Measurements from ENCODE around the gene FHL3. TPM values are rescaled to one million over a fixed set of nuclear protein-coding genes. Genes with fewer than 3 reads are reported as not detected.

The FHL3 gene
- total RNA-seq, 1 donor from 2014 or later, result 21.2 TPM

DNA sequence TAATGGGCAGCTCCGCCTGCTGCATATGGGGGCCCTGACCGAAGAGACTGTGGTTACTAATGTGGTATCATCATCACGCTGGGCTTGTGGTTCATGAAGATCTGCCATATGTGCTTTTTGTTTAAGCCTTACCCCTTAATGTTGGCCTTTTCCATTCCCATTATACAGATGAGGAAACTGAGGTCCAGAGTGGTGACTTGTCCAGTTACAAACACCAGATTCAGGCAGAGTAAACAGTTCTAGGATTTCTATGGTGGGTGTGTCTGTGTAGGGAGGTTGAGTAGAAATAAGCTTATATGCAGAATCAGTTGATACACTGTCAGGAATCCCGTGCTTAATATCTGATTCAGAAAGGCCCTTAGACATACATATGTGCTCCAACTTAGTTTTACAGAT is 7.9 kb upstream of the FHL3 start:
- no peak for DNase-seq (ENCODE audit: low read depth, low spot score)
- H3K27ac Mint-ChIP-seq (ENCODE audit: unreplicated experiment), result peak overlapping the region; percentile 99
- peak overlapping the region; percentile 99 for H3K4me3 Mint-ChIP-seq
- peaks cover 3% of the 10 kb centered on the region for H3K36me3 Mint-ChIP-seq (ENCODE audit: low read depth)
- peaks cover 29% of the 10 kb centered on the region for H3K4me1 Mint-ChIP-seq
- no peaks in the 10 kb centered on the region for H3K27me3 Mint-ChIP-seq (ENCODE audit: low read depth)
- peaks cover 2% of the 10 kb centered on the region for H3K9me3 Mint-ChIP-seq
- TF ChIP-seq, protein P1, sequence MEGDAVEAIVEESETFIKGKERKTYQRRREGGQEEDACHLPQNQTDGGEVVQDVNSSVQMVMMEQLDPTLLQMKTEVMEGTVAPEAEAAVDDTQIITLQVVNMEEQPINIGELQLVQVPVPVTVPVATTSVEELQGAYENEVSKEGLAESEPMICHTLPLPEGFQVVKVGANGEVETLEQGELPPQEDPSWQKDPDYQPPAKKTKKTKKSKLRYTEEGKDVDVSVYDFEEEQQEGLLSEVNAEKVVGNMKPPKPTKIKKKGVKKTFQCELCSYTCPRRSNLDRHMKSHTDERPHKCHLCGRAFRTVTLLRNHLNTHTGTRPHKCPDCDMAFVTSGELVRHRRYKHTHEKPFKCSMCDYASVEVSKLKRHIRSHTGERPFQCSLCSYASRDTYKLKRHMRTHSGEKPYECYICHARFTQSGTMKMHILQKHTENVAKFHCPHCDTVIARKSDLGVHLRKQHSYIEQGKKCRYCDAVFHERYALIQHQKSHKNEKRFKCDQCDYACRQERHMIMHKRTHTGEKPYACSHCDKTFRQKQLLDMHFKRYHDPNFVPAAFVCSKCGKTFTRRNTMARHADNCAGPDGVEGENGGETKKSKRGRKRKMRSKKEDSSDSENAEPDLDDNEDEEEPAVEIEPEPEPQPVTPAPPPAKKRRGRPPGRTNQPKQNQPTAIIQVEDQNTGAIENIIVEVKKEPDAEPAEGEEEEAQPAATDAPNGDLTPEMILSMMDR (conservative IDR thresholded peaks at IDR 0.05), result no peak

DNA sequence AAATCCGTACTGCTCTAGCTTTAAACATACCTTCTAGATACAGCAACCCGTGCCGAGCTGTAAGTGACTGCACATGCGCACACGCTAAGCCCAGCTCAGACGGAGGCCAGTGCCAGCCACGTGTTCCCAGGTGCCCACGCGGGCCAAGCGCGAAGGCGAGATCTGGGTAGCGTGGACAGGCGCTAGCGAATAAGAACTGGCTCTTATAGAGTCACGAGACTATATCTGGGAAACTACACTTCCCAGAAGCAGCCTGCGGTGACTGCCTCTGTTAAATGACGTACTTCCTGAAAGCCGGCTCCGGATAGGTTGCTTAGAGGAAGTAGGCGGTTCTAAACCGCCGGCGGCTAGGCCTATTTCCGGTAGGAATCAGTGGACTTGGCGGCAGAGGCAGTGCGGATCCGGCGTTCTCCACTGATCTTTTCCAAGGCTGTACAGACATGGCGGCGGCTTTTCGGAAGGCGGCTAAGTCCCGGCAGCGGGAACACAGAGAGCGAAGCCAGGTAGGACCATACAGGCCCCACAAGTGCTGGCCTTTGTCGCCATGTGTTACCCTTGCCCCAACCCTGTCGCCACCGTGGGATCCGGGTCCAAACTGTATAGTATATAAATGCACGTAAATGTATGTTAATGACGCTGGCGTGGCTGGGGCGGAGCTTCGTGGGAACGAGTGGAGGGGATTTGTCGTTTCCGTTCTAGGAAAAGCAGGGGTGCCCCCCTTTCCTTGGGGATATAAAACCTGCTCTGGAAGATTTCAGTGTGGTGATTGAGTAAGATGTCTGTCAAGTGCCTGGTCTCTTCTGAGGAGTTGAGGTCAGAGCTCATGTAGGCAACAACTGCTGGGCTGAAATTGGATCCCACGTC is 7.3 kb upstream of the FHL3 start, which contains the start of gene UTP11:
Gene UTP11, plus strand, starts transcription at position 372 of the 864 bp plus-strand sequence. Its CDS starts 69 bp downstream, at position 441.
- peak; percentile 80 for DNase-seq (ENCODE audit: low read depth, low spot score)
- peaks cover 2% of the 10 kb centered on the region for H3K9me3 Mint-ChIP-seq
- TF ChIP-seq, protein P1 (conservative IDR thresholded peaks at IDR 0.05), result no peak
- peak within 1 kb of the TSS; percentile 99 for H3K27ac Mint-ChIP-seq (ENCODE audit: unreplicated experiment)
- H3K36me3 Mint-ChIP-seq (ENCODE audit: low read depth), result peaks cover 3% of the 10 kb centered on the region
- H3K4me1 Mint-ChIP-seq, result peaks cover 29% of the 10 kb centered on the region
- peak within 1 kb of the TSS; percentile 99 for H3K4me3 Mint-ChIP-seq
- no peaks in the 10 kb centered on the region for H3K27me3 Mint-ChIP-seq (ENCODE audit: low read depth)

DNA sequence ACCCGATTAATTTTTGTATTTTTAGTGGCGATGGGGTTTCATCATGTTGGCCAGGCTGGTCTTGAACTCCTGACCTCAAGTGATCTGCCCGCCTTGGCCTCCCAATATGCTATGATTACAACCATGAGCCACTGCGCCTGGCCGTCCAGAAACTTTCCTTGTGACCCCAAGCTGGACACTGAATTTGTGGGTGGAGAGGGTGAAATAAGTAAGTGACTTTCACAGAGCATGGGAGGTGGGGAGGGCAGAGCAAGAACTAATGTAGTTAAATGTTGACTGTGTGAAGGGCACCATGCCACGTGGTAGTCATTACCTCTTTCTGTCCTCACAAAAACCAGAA is 4.5 kb upstream of the FHL3 start:
- no peaks in the 10 kb centered on the region for H3K27me3 Mint-ChIP-seq (ENCODE audit: low read depth)
- H3K27ac Mint-ChIP-seq (ENCODE audit: unreplicated experiment), result no peak overlapping the region
- H3K4me3 Mint-ChIP-seq, result peak overlapping the region; percentile 59
- DNase-seq (ENCODE audit: low read depth, low spot score), result no peak
- H3K4me1 Mint-ChIP-seq, result peaks cover 28% of the 10 kb centered on the region
- TF ChIP-seq, protein P1 (conservative IDR thresholded peaks at IDR 0.05), result no peak
- H3K36me3 Mint-ChIP-seq (ENCODE audit: low read depth), result peaks cover 3% of the 10 kb centered on the region
- peaks cover 2% of the 10 kb centered on the region for H3K9me3 Mint-ChIP-seq

DNA sequence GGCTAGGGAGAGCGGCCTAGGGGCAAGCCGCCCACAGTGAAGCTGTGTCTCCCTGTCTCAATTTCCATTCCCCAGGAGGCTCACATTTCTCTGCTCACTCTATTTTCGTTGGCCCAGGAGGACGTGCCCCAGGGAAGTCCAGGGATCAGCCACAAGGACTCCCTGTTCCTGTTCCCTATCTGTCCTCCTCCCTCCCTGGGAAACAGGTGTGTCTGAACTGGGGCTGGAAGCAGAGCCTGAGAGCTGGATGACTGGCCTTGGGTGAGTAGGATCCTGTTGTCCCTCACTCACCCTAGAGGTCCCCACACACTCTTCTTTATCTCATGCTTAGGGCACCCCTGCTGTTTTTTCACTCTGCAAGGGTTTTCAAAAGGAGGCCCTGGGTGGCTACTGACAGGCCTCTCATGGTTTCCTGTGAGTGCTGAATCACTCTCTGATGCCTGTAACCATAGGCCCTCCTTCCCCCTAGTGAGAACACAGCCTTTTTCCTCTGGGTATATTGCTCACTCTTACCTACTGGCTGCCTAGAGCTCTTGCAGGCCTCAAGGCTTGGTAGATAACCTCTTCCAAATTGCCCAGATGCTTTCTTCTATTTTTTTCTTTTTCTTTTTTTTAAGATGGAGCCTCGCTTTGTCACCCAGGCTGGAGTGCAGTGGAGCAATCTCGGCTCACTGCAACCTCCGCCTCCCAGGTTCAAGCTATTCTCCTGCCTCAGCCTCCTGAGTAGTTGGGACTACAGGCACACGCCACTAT is 4.0 kb upstream of the FHL3 start:
- TF ChIP-seq, protein P1 (conservative IDR thresholded peaks at IDR 0.05), result no peak
- Mint-ChIP-seq H3K27ac (ENCODE audit: unreplicated experiment) (no peak overlapping the region), H3K4me1 (peaks cover 33% of the 10 kb centered on the region), H3K36me3 (ENCODE audit: low read depth) (peaks cover 3% of the 10 kb centered on the region), H3K4me3 (peak overlapping the region; percentile 49), H3K9me3 (peaks cover 2% of the 10 kb centered on the region), H3K27me3 (ENCODE audit: low read depth) (peaks cover 4% of the 10 kb centered on the region)
- DNase-seq (ENCODE audit: low read depth, low spot score), result no peak

DNA sequence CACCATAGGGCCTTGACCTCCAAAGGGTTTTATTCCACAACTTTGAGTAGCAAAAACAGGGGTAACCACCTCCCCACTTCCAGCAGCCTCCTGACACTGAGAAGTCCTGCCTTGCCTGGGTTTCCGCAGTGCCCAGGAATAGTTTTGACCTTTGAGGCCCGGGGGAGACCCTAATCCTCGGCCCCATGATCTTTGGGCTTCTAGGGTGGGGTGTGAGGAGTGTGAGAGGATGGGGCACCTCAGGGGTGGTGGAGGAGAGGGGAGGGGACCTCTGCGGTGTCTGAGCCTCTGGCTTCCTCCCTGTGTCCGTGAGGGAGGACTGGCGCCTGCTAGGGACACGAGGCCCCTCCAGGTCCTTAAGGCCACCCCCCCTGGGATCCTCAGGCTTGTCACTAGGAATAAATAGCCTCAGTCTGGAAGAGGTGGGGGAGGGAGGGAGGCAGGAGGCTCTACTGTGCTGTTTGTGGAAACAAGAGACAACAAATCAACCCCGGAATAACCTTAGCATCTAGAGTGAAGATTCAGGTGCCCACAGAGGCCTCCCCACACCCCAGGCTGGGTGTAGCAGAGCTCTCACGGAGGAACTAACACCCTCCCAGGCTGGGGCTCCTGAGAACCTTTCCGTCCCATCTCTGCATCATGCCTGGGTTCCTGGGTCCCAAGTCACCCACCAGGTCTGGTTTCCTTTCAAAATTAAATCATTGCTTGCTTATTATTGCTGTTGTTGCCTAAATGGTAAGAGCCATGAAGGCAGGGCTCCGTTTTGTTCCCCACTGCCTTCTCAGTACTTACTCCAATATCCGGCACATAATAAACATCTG is 904 bp upstream of the FHL3 start:
- DNase-seq (ENCODE audit: low read depth, low spot score), result no peak
- H3K4me3 Mint-ChIP-seq, result peak overlapping the region; percentile 85
- peaks cover 5% of the 10 kb centered on the region for H3K27me3 Mint-ChIP-seq (ENCODE audit: low read depth)
- no peaks in the 10 kb centered on the region for H3K36me3 Mint-ChIP-seq (ENCODE audit: low read depth)
- H3K4me1 Mint-ChIP-seq, result peaks cover 27% of the 10 kb centered on the region
- peak overlapping the region; percentile 19 for H3K27ac Mint-ChIP-seq (ENCODE audit: unreplicated experiment)
- TF ChIP-seq, protein P1 (conservative IDR thresholded peaks at IDR 0.05), result no peak
- H3K9me3 Mint-ChIP-seq, result no peaks in the 10 kb centered on the region

All from neural crest cell (in vitro differentiated cells).